ENCODE results near the gene ZSCAN30. TPM values are rescaled to one million over a fixed set of nuclear protein-coding genes. Genes with fewer than 3 reads are reported as not detected.

Gene ZSCAN30
- total RNA-seq, 4 donors from 2014 or later = 9.5 to 14.0 (median 13.6) TPM

DNA sequence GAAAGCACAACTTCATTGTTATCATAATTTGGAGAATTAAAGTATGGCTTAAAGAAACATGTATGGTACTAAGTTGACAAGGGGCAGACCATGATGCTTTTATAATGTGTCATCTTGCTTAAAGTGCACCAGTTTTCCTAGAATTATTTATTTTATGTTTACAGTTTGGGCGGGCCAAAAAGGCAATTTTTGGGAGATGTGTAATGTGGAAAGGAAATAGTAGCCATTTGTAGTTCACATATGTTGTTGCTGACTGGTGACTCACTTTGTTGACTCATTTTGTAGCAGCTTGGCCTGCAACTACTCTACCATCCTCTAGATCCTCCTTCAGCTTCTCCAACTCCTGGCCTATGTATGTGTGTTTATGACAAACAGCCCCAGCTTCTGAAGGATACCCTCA, 7.7 kb downstream of the ZSCAN30 start:
- DNase-seq (ENCODE audit: low spot score) = no peak
- TF ChIP-seq, protein P1, sequence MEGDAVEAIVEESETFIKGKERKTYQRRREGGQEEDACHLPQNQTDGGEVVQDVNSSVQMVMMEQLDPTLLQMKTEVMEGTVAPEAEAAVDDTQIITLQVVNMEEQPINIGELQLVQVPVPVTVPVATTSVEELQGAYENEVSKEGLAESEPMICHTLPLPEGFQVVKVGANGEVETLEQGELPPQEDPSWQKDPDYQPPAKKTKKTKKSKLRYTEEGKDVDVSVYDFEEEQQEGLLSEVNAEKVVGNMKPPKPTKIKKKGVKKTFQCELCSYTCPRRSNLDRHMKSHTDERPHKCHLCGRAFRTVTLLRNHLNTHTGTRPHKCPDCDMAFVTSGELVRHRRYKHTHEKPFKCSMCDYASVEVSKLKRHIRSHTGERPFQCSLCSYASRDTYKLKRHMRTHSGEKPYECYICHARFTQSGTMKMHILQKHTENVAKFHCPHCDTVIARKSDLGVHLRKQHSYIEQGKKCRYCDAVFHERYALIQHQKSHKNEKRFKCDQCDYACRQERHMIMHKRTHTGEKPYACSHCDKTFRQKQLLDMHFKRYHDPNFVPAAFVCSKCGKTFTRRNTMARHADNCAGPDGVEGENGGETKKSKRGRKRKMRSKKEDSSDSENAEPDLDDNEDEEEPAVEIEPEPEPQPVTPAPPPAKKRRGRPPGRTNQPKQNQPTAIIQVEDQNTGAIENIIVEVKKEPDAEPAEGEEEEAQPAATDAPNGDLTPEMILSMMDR (IDR thresholded peaks at IDR 0.05) = no peak
- ATAC-seq (ENCODE audit: low FRiP score) = no peak

DNA sequence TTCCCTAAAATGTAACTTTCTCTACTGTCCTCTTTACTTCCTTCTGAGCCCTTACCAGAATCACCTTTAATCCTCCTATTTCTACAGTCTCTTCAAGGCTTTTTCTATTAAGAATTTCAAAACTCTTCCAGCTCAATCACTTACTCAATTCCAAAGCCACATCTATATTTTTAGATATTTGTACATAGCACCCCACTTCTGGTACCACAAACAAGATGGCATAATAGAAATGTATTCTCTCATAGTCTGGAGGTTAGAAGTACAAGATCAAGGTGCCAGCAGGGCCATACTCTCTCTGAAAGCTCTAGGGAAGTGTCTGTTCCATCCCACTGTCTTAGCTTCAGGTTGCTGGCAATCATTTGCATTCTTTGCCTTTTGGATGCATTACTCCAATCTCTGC, 11.1 kb downstream of the ZSCAN30 start:
- DNase-seq (ENCODE audit: low spot score) (no peak), ATAC-seq (ENCODE audit: low FRiP score) (no peak)
- TF ChIP-seq, protein P1 (IDR thresholded peaks at IDR 0.05) = no peak

DNA sequence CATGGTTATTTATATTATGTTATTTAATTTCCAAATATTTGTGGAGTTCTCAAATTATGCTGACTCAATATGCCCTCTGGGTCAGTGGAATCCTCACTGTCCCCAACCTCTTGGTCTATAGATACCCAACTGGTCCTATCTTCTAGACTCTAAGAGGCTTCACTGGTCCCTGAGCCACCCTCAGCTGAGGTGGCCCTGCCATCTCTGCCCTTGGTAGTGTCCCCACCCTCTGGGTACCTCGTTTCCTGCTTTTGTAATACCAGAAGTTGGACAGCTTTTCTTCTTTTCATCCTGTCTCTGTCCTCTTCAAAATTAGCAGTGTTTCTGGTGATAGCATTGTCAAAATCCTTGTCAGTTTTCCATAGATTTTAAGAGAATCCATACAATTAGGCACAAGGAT, 11.9 kb downstream of the ZSCAN30 start:
- DNase-seq (ENCODE audit: low spot score) (no peak), ATAC-seq (ENCODE audit: low FRiP score) (no peak)
- TF ChIP-seq, protein P1 (IDR thresholded peaks at IDR 0.05) = no peak

DNA sequence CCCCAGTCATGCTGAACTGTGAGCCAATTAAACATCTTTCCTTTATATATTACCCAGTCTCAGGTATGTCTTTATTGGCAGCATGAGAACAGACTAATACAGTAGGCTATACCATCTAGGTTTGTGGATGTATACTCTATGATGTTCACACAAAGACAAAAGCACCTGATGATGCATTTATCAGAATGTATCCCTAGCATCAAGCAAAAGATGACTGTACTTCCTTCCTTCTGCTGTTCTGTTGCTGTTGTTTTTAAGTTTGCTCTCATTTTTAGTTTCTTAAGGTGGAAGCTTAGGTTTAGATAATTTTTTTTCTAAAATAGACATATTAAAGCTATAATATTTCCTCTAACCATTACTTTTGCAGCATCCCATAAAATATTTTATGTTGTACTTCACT, 12.4 kb downstream of the ZSCAN30 start:
- ATAC-seq (ENCODE audit: low FRiP score) = no peak
- TF ChIP-seq, protein P1 (IDR thresholded peaks at IDR 0.05) = no peak
- DNase-seq (ENCODE audit: low spot score) = no peak

DNA sequence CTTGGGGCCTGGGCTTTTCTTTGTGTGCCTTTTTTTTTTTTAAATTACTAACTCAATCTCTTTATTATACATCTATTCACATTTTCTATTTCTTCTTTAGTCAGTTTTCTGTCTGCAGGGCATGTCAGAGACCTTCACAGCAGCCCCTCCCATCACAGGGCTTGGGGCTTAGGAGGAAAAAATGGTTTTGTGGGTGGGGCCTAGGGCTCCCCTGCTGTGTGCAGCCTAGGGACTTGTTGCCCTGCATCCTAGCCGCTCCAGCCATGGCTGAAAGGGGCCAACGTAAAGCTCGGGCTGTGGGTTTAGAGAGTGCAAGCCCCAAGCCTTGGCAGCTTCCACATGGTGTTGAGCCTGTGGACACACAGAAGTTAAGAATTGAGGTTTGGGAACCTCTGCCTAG, 13.8 kb downstream of the ZSCAN30 start:
- ATAC-seq (ENCODE audit: low FRiP score) = no peak
- no peak for DNase-seq (ENCODE audit: low spot score)
- TF ChIP-seq, protein P1 (IDR thresholded peaks at IDR 0.05) = no peak

DNA sequence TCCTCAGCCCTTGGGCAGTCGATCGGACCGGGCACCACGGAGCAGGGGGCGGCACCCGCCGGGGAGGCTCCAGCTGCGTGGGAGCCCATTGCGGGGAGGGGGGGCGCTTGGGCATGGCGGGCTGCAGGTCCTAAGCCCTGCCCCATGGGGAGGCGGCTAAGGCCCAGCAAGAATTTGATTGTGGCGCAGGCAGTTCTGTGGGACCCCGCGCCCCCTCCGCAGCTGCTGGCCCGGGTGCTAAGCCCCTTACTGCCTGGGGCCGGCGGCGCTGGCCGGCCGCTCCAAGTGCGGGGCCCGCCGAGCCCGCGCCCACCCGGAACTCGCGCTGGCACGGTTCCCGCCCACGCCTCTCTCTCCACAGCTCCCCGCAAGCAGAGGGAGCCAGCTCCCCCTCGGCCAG, 18.4 kb downstream of the ZSCAN30 start:
- DNase-seq (ENCODE audit: low spot score) (no peak), ATAC-seq (ENCODE audit: low FRiP score) (no peak)
- TF ChIP-seq, protein P1 (IDR thresholded peaks at IDR 0.05) = no peak

DNA sequence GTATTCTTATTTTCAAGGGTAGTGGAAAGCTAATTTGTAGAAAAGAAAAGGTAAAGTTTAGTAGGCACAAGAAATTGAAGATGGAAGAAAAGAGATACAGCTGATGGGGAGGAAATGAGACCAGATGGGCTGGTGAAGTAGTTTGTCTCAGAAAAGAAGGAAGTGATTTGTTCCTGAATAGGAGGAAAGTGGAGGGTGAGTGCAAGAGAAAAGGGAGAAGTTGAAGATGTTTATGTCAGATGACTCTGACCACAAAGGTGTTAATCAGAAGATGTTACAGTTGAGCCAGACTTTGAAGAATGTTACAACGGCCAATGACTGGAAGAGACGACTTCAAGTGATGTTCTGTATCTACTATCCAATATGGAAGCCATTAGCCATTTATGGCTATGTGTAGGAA, 21.2 kb downstream of the ZSCAN30 start:
- ATAC-seq (ENCODE audit: low FRiP score) (no peak), DNase-seq (ENCODE audit: low spot score) (no peak)
- TF ChIP-seq, protein P1 (IDR thresholded peaks at IDR 0.05) = no peak
